Measurements from ENCODE around the gene C16orf92. TPM values are rescaled to one million over a fixed set of nuclear protein-coding genes. Genes with fewer than 3 reads are reported as not detected.

Gene C16orf92
- total RNA-seq, 4 donors from 2014 or later = not detected

GRCh38 chr16:30041841-30042240 is 18.8 kb downstream of the C16orf92 start:
- Histone ChIP-seq H3K4me3 (replicated peaks in 1 of 3) (no peak overlapping the region), H3K36me3 (no peaks in the 10 kb centered on the region), H3K4me1 (no peaks in the 10 kb centered on the region), H3K27me3 (no peaks in the 10 kb centered on the region), H3K27ac (no peak overlapping the region), H3K9me3 (no peaks in the 10 kb centered on the region)
- intact Hi-C loops (cut with DNase I) = no loop called here
- TF ChIP-seq POLR2A (IDR thresholded peaks at IDR 0.05) (no peak), CTCF (IDR thresholded peaks at IDR 0.05) (peak in 4 of 6 experiments; percentile 19 to 44 (median 38))
- 33 to 39% methylated on average over 5 of the region's 5 CpGs for WGBS, 2 donors
- no peak for DNase-seq

- H3K4me1 ChIP-seq = no peaks in the 10 kb centered on the region
- H3K36me3 ChIP-seq = no peaks in the 10 kb centered on the region
- H3K27me3 ChIP-seq = no peaks in the 10 kb centered on the region
- intact Hi-C loops (cut with DNase I) = no loop called here
- H3K9me3 ChIP-seq = no peaks in the 10 kb centered on the region
- no peak for DNase-seq
- no peak overlapping the region for H3K27ac ChIP-seq
- H3K4me3 ChIP-seq (replicated peaks in 1 of 3) = no peak overlapping the region
- 60 to 66% methylated on average over 8 of the region's 8 CpGs for WGBS, 2 donors
- TF ChIP-seq POLR2A (IDR thresholded peaks at IDR 0.05) = no peak
- TF ChIP-seq CTCF (IDR thresholded peaks at IDR 0.05) = no peak
These were observed 23.2 kb downstream of the C16orf92 start for GRCh38 chr16:30046178-30046577.

GRCh38 chr16:30046588-30046987 is 23.6 kb downstream of the C16orf92 start:
- H3K27me3 ChIP-seq = no peaks in the 10 kb centered on the region
- no peak overlapping the region for H3K27ac ChIP-seq
- no peak for DNase-seq
- TF ChIP-seq CTCF (IDR thresholded peaks at IDR 0.05) = no peak
- TF ChIP-seq POLR2A (IDR thresholded peaks at IDR 0.05) = no peak
- intact Hi-C loops (cut with DNase I) = no loop called here
- H3K4me3 ChIP-seq (replicated peaks in 1 of 3) = no peak overlapping the region
- 82 to 93% methylated on average over 1 of the region's 1 CpG for WGBS, 2 donors
- H3K9me3 ChIP-seq = no peaks in the 10 kb centered on the region
- H3K36me3 ChIP-seq = no peaks in the 10 kb centered on the region
- no peaks in the 10 kb centered on the region for H3K4me1 ChIP-seq

- intact Hi-C loops (cut with DNase I) = no loop called here
- Histone ChIP-seq H3K27me3 (no peaks in the 10 kb centered on the region), H3K9me3 (no peaks in the 10 kb centered on the region), H3K4me1 (peaks cover 11 to 15% of the 10 kb centered on the region in 2 donors), H3K4me3 (replicated peaks in 1 of 3) (no peak overlapping the region), H3K36me3 (no peaks in the 10 kb centered on the region), H3K27ac (no peak overlapping the region)
- 86 to 89% methylated on average over 8 of the region's 8 CpGs for WGBS, 2 donors
- TF ChIP-seq POLR2A (IDR thresholded peaks at IDR 0.05) (no peak), CTCF (IDR thresholded peaks at IDR 0.05) (no peak)
- DNase-seq = no peak
These were observed 26.9 kb downstream of the C16orf92 start for GRCh38 chr16:30049871-30050270.

DNA sequence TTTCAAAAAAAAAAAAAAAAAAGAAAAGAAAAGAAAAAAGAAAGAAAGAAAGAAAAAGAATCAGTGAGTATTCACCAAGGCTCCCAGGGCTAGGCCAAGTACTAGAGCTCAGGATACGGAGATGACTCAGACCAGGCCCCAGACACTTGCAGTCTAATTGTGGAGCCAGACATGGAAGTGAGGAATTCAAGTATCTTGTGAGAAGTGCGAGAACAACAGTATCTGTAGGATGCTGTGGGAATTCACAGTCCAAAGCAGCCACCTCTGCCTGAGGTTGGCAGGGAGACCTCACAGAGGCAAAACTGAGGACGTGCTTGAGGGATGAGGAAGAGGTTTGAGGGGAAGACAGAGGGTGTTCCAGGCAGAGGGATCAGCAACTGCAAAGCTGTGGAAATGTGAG is 28.5 kb downstream of the C16orf92 start:
- Histone ChIP-seq H3K27me3 (no peaks in the 10 kb centered on the region), H3K9me3 (no peaks in the 10 kb centered on the region), H3K36me3 (no peaks in the 10 kb centered on the region), H3K4me1 (peaks cover 15 to 23% of the 10 kb centered on the region in 2 donors), H3K4me3 (replicated peaks in 1 of 3) (no peak overlapping the region), H3K27ac (no peak overlapping the region)
- intact Hi-C loops (cut with DNase I) = no loop called here
- TF ChIP-seq POLR2A (IDR thresholded peaks at IDR 0.05) (no peak), CTCF (IDR thresholded peaks at IDR 0.05) (no peak)
- 80 to 81% methylated on average over 3 of the region's 3 CpGs for WGBS, 2 donors
- DNase-seq = no peak
